ENCODE results near the gene ARHGEF3.

The ARHGEF3 gene

DNA sequence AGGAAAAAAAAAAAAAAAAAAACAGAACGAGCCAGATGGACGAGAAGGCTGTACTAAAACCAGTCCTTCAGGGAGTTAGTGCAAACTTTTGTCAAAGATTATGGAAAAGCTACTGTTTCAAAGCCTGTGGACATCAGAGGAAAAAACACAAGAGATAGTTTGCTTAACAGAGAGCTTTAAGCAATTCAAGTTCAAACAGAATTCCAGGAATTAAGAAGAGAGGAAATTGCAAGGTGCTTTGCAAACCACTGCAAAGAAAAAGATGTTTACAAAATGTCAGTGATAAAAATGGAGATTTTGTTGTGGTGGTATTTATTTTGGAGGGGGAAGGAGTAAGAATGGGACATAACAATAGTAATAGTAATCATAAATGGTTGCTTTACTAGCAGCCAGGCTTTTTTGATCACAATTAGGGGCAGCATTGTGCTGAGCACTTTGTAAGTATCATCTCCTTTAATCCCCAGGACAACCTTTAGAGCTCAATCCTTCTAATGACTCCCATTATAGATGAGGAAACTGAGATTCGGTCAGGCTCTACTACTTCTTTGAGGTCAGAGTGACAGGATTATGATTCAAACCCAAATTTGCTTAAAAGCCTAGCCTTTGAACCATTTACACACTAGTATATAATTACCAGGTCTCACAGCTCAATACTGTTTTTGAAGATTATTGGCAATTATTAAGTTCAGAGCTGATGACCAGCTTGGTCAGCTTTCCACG lies 22.4 kb upstream of the ARHGEF3 start:
- DNase-seq (ENCODE audit: low read depth, low spot score) = no peak
- no peak overlapping the region for H3K4me3 ChIP-seq (ENCODE audit: low read length)

DNA sequence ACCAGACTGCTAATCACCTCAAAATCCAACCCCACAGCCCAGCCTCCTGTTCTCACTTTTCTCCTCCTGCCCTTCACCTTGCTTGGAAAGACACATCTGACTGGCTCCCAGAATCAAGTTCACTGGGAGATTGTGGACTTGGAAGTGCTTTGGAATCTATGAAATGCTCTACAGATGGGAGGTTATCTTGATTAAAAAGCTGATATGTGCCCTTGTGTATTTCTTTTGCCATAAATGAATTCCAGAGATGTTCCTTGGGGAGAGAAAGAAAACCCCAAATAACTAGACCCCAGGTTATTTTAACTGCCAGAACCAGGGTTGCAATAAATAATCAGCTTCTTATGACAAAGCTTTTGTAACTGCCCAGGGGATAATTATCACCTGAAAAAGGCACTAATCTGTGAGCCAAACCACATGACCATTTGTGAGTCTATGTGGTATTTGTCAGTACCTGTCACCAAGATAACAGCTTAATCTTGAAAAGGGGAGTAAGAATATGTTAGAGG lies 21.7 kb upstream of the ARHGEF3 start:
- DNase-seq (ENCODE audit: low read depth, low spot score) = no peak

DNA sequence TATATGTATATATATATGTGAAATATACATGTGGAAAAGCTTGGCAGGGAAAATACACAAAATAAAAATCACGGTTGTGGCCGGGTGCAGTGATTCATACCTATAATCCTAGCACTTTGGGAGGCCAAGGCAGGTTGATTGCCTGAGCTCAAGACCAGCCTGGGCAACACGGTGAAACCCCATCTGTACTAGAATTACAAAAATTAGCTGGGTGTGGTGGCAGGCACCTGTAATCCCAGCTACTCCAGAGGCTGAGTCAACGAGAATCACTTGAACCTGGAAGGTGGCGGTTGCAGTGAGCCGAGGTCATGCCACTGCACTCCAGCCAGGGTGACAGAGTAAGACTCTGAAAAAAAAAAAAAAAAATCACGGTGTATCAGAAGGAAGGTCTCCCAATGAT lies 20.8 kb upstream of the ARHGEF3 start:
- DNase-seq (ENCODE audit: low read depth, low spot score) = no peak
- no peak overlapping the region for H3K4me3 ChIP-seq (ENCODE audit: low read length)

More for the DNA sequence above, 21.7 kb upstream of the ARHGEF3 start:
- H3K4me3 ChIP-seq (ENCODE audit: low read length) = no peak overlapping the region

DNA sequence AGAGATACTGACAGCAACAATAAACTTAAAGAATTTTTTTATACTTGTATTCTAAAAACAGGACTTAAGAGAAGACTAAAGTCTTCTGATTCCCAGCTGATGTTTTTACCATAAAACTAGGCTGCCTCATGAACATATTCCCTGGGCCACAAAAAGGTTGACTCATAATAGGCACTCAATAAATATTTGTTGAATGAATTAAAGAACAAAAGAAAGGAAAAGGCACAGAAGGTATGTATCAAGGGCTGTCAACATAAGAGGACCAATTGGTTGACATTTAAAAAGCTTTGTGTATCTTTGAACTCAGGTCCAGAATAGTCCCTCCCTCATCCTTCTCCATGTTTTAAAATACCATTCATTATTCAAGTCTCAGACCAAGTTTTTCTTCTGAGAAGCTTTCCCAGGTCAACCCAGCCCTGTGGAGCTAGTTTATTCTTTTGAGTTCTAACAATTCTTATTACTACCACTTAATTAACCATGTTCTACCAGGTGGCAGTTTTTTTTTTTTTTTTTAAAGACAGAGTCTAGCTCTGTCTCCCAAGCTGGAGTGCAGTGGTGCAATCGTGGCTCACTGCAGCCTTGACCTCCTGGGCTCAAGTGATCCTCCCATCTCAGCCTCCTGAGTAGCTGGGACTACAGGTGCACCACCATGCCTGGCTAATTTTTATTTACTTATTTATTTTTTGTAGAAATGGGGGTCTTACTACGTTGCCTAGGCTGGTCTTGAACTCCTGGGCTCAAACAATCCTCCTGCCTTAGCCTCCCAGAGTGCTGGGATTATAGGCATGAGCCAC lies 17.5 kb upstream of the ARHGEF3 start:
- H3K4me3 ChIP-seq (ENCODE audit: low read length) = no peak overlapping the region
- DNase-seq (ENCODE audit: low read depth, low spot score) = no peak

DNA sequence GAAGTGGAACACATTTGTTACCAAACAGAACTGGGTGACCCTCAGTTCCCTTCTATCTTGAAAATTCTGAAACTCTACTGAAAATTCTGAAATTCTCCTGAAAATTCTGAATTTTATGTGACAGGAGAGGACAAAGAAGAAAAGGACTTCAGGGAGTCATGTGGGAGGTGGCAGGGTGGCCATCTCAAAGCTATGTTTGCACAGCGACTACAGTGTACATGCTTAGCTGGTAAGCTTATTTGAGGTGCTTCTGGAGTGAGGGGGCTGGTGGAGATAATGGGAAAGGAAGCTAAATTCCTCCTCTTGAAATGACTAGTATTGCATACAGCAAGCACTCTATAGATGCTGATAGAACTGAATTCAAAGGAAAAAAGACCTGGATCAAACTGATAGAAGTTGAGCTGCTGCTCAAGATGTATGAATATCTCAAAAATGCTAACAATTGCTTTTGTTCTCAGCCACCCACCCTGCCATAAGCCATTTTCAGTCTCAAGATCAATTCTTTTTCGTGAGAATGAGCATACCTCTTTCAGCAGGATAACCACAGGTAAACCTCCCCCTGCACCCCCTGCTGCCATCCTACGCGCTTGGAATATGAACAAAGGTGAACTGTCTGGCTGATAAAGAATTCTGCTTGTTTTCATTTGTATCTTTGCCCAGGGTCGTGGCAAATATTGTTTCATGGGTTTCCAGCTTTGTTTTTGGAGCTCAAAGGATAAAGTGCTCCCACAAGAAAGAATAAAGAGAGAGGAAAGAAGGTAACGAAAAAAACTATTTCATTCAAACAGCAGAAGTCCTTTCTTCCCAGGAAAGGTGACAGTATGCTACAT lies 16.6 kb upstream of the ARHGEF3 start:
- no peak for DNase-seq (ENCODE audit: low read depth, low spot score)
- no peak overlapping the region for H3K4me3 ChIP-seq (ENCODE audit: low read length)

DNA sequence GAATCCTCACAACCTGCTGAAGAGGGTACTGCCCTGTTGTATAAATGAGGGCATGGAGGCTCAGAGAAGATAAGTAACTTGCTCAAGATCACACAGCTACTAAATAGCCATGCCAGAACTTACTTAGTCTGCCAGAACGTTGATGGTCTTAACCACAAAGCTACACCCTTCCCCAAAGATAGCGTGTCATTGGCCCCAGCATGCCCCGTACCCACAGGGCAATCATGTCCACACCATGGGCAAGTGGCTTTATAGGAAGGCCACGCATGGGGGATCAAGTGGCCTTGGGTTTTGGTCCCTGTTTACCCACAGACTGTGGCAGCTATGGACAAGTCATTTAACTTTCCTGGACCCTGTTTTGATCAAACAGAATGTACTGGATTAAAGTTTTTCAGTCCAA lies 15.9 kb upstream of the ARHGEF3 start:
- DNase-seq (ENCODE audit: low read depth, low spot score) = no peak
- no peak overlapping the region for H3K4me3 ChIP-seq (ENCODE audit: low read length)

DNA sequence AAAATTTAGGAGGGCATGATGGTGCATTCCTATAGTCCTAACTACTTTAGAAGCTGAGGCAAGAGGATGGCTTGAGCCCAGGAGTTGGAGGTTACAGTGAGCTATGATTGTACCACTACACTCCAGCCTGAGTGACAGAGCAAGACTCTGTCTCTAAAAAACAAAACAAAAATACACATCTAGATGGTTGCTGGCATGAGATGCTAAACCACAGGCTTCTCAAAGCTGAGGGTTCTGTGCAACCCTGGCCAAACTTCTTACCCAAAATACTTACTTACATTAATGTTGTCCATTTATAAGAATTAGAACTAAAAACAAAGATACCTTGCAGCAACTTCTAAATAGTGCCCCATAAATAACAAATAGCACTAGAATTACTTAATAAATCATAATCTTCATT lies 14.3 kb upstream of the ARHGEF3 start:
- DNase-seq (ENCODE audit: low read depth, low spot score) = no peak
- H3K4me3 ChIP-seq (ENCODE audit: low read length) = no peak overlapping the region

DNA sequence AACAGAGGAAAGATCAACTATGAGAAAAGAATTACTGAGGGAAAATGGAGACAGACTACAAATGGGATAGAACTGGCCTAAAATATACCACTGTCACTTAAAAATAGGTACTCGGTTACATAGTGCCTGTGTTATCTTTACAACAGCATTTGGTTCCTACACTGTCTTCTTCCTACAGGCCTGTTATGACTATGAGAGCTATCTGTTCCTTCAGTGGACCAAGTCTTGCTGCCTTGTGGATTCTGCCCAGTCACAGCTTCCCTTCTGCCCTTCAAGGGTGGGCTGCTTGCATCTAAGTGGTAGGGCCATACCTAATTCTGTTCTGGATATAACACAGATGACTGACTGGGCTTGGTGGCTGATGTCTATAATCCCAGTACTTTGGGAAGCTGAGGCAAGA lies 13.8 kb upstream of the ARHGEF3 start:
- no peak for DNase-seq (ENCODE audit: low read depth, low spot score)
- no peak overlapping the region for H3K4me3 ChIP-seq (ENCODE audit: low read length)

DNA sequence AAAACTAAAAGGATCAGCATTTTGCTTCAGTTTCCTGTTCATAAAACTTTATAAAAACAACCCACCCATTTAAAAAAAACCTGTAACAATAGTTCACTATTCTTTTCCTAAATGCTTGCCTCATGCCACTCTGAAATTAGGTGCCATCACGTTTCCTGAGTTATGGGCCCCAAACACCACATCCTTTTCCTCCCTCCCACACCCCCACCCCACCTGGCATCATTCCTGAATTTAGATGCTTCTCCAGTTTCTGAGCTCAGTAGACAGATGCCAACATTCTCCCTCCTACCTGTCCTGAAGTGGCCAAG lies 11.9 kb upstream of the ARHGEF3 start:
- no peak for DNase-seq (ENCODE audit: low read depth, low spot score)

DNA sequence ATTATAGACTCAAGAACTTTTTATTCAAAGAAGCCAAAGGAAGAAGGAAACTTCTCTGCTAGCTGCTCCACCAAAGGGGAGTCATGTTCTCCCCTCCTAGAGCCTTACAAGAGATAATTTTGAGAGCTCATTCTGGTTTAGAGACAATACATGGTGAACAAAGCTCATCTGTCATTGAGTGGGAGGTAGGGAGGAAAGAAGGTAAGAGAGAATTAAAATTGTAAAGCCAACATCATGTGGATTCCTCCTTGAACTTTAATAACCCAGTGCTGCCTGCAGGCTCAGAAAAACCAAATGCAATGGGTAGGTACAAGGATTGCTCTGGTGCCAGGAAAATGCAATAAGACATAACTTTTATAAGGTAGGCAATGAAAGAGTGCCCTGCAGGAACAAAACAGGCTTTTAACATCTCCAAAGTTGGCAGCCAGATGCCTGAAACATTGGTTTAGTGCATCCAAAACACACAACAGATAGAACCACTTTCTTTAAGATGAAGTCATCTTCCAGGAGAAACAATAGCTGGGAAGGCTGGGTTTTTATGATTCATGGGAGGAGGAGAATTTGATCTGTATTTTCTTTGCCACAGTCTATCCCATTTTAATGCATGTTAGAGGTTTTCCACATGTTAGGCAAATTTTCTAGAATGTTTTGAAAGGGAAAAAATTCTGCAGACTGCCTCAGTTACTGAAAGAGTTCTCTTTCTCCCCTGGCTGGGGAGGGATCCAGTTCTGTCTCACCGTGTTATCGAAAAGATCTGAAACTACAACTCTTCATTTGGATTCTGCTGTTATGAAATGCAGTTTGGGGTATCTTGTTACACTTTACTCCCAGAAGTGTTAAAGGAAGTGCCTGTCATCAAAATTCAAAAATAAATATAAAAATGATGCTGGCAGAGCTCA lies 11.3 kb upstream of the ARHGEF3 start:
- DNase-seq (ENCODE audit: low read depth, low spot score) = no peak
- H3K4me3 ChIP-seq (ENCODE audit: low read length) = no peak overlapping the region

More for the DNA sequence above, 11.9 kb upstream of the ARHGEF3 start:
- no peak overlapping the region for H3K4me3 ChIP-seq (ENCODE audit: low read length)

DNA sequence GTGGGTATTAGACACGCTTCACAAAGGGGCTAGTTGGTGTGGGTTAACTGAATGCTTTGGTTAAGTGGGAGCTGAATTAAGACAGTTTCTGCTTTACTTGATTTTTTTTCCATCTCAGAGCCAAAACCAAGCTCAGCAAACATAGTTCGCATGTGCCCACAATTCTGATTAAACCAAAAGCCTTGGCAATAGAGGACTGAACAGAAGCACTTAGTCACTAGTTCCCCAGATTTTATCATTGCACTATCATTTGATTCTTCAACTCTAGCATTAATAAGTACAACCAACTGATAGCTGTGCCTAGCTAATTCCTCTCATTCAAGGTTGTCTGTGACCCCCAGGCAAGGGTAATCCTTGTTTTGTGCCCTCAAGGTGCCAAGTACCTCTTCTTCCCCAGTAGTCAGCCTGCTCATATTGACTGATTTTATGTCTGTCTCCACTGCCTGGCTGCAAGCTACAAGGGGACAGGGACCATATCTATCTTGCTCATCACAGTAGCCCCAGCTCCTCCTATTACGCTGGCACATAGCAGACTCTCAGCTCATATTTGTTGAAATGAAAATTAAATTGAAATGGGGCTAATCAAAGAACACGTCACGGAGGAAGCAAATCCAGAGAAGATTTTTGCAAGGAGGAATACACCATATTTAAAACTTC lies 9.9 kb upstream of the ARHGEF3 start:
- no peak for DNase-seq (ENCODE audit: low read depth, low spot score)
- no peak overlapping the region for H3K4me3 ChIP-seq (ENCODE audit: low read length)

DNA sequence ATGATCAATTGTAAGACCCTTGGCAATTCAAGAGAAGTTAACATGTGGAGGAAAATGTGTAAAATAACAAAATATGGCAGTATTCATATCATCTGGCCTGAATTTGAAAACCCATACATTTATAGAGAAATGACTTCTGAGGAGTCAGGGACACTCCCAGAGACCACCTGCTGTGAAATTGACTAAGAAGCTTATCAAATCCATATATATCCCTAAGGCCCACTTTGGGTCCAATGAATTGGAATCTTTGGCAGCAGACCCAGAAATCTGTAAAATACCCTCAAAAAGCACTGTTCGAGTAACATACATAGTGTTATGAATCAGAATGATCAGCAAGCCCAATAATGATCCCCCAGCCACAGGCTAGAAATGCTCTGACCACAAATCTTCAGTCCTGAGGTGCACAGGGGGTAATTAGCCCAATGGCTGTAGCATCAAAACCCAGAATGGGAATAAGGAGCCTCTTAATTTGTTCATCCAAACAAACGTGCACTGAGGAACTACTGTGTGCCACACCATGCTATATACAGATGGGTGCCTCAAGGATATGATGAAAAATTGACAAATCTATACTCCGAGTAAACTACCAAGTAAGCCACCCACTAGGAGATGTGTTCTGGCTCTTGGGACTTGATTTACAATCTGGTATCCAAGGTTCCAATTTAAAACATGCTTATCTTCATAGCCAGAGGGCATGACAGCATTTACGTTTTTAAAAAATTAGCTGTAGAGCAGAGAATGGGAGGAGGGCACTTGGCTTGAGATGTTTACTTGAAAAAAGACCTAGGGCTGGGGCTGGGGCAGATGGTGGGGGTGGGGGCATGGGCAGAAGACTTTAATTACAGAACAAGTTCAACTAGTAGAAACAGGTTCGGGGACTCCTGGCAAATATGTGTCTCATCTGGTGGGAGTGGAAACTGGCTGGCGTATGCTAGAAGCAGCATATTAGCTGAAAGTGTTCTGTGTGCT lies 9.1 kb upstream of the ARHGEF3 start:
- H3K4me3 ChIP-seq (ENCODE audit: low read length) = no peak overlapping the region
- DNase-seq (ENCODE audit: low read depth, low spot score) = no peak

DNA sequence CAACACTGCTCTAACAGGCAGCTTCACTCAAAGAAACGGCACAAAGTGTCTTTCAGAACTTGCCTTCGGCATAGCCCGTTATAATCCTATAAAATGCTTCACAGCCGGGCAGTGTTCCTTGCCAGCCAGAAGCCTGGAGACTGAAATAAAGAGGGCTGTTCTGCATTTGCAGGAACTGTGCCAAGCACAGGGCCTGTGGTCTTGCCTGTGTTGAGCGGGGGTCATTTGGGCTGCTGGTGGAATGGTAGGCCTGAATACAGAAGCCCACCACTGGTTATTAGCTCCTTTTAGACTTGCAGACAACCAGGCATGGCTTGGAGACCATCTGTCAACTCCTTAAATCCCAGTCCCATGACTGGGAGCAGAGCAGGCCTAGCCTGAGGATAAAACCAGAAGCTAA lies 4.7 kb upstream of the ARHGEF3 start:
- DNase-seq (ENCODE audit: low read depth, low spot score) = no peak
- no peak overlapping the region for H3K4me3 ChIP-seq (ENCODE audit: low read length)

DNA sequence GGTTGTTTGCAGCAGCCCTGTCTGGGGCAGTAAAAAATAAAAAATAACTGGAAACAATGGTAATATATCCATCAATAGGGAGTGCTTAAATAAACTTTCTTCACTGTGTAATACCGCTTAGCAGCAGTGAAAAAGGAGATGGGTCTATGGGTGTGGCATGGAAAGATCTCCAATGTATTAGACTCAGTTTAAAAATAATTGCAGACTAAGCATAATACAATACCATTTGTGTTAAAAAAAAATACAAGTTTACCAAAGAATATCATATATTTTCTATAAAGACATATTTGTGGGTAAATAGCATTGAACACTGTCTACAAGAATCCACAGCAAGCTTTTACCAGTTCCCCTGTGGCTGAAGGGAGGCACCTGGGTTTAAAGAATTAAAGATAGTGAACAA lies 1.0 kb upstream of the ARHGEF3 start:
- DNase-seq (ENCODE audit: low read depth, low spot score) = no peak
- H3K4me3 ChIP-seq (ENCODE audit: low read length) = no peak overlapping the region

DNA sequence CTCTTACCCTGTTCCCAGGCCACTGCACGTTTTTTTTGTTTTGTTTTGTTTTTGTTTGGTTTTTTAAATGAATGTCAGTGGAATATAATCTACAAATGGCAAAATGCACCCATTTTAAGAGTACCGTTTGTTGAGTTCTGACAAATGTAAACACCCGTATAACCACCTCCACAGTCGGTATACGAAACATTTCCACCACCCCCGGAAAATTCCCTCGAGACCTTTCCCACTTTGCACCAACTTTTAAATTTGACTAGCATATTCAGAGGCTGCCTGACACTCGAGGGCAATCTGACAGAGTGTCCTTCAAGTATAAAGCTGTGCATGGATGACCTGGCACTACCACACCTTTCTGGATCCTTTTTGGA lies 613 bp upstream of the ARHGEF3 start:
- H3K4me3 ChIP-seq (ENCODE audit: low read length) = peak overlapping the region; percentile 73
- no peak for DNase-seq (ENCODE audit: low read depth, low spot score)

DNA sequence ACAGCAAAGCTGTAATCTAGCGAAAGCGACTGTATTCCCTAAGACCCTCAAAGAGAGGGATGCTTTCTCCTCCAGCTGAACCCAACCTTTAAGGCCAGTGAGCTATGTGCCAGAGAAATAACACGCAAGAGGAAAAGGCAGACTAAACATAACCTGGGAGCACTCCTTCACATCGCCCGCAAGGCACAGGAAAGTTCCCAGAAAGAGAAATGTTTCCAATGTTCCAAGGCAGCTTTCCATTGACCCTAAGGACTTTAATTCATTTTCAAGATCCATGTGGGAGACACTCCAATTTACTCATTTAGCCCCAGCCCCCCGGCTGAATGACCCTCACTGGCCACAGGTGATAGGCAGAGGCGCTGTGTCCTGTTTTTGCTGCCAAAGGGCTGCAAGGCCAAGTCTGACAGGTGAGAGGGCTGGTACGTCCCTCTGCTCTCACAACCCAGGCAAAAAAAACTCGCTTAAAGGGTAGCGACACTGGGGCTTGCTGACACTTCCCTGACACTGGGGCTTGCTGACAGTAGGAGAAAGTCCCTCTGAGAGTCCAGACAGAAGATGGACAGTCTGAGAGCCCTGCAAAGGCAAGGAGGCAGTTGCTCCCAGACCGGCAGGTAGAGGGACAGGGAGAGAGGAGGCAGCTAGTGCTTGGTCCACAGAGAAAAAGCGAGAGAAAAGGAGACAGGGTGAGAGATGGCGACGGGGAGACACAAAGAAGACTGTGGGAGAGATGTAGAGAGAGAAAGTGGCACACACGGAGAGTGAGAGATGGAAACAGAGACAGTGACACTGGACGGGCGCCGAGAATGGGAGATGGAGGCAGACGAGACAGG lies 702 bp downstream of the ARHGEF3 start:
- peak overlapping the region; percentile 73 for H3K4me3 ChIP-seq (ENCODE audit: low read length)
- DNase-seq (ENCODE audit: low read depth, low spot score) = no peak

Data from Jurkat, Clone E6-1 (cell line).